PC-3 (cell line): ENCODE data around the gene PIM3. TPM values are rescaled to one million over a fixed set of nuclear protein-coding genes. Genes with fewer than 3 reads are reported as not detected.

Experiments used
- ATAC-seq: fragments of 200-7000 bp; cut with Tn5 transposase; 2 replicates; pipeline ENCODE4 v1.9.1; 2020; ENCODE audit warnings: mild to moderate bottlenecking, moderate library complexity
- BruUV-seq: library from RNA; stranded (reverse); fragments of 400-500 nt; replicated peaks from 2 replicates; lab custom pipeline; 2021; lab: Mats Ljungman, UMichigan
- CTCF ChIA-PET: fragments of 300-600 bp; sonication (Branson Sonifier 250); formaldehyde crosslinking; loops from one replicate; lab custom pipeline; 2022; ENCODE audit warnings: antibody characterized with exemption; lab: Charles Lee
- POLR2A ChIA-PET: fragments of 300-600 bp; sonication (Branson Sonifier 250); formaldehyde crosslinking; loops from one replicate; lab custom pipeline; 2022; ENCODE audit warnings: antibody characterized with exemption; ENCODE audit not compliant: unreplicated experiment; lab: Charles Lee
- DNase-seq: peaks from one replicate; pipeline ENCODE4 v3.0.0-alpha.2; 2015
- H2AFZ ChIP-seq: fragments of 300-600 bp; sonication (generic); 2 replicates; pipeline ENCODE4 v1.6.0; 2016; ENCODE audit warnings: antibody characterized with exemption, low read length
- H3F3A ChIP-seq: fragments of 300-600 bp; sonication (generic); one replicate; pipeline ENCODE4 v1.6.0; 2017; ENCODE audit warnings: antibody characterized with exemption, low read length, control low read depth, mild to moderate bottlenecking; ENCODE audit not compliant: unreplicated experiment
- H3K27ac ChIP-seq: fragments of 300-600 bp; sonication (generic); 2 replicates; pipeline ENCODE4 v1.5.1; 2016; ENCODE audit warnings: mild to moderate bottlenecking, low read length
- H3K27me3 ChIP-seq: fragments of 300-600 bp; sonication (generic); 2 replicates; pipeline ENCODE4 v1.6.1; 2016; ENCODE audit warnings: low read length, mixed read lengths
- H3K36me3 ChIP-seq: fragments of 300-600 bp; sonication (generic); 2 replicates; pipeline ENCODE4 v1.6.1; 2016; ENCODE audit warnings: low read depth, mixed run types, low read length, mixed read lengths
- H3K4me1 ChIP-seq: fragments of 300-600 bp; sonication (generic); 2 replicates; pipeline ENCODE4 v1.5.1; 2016; ENCODE audit warnings: low read length; ENCODE audit not compliant: insufficient read depth
- H3K4me2 ChIP-seq: fragments of 300-600 bp; sonication (generic); 2 replicates; pipeline ENCODE4 v1.6.0; 2016; ENCODE audit warnings: low read length
- H3K4me3 ChIP-seq: fragments of 300-600 bp; sonication (generic); 2 replicates; pipeline ENCODE4 v1.5.1; 2016; ENCODE audit warnings: mild to moderate bottlenecking, low read length, mixed read lengths
- H3K79me2 ChIP-seq: fragments of 300-600 bp; sonication (generic); 2 replicates; pipeline ENCODE4 v1.6.1; 2017; ENCODE audit warnings: low read length, mixed read lengths
- H3K9ac ChIP-seq: fragments of 300-600 bp; sonication (generic); 2 replicates; pipeline ENCODE4 v1.6.0; 2016; ENCODE audit warnings: mild to moderate bottlenecking, low read length
- H3K9me2 ChIP-seq: fragments of 300-600 bp; sonication (generic); replicated peaks from 2 replicates; pipeline ENCODE4 v1.6.1; 2016; ENCODE audit warnings: mixed run types, low read length, mixed read lengths
- H3K9me3 ChIP-seq: fragments of 300-600 bp; sonication (generic); 2 replicates; pipeline ENCODE4 v1.6.1; 2016; ENCODE audit warnings: low read length, mixed read lengths
- H4K20me1 ChIP-seq: fragments of 300-600 bp; sonication (generic); 2 replicates; pipeline ENCODE4 v1.6.1; 2016; ENCODE audit warnings: low read length, mixed read lengths
- CTCF ChIP-seq: fragments of 300-600 bp; sonication (generic); conservative IDR thresholded peaks from 2 replicates; pipeline ENCODE4 v1.5.1; 2017; ENCODE audit warnings: antibody characterized with exemption, low read depth, mild to moderate bottlenecking, low read length
- EZH2 ChIP-seq: fragments of 300-600 bp; sonication (generic); IDR thresholded peaks from one replicate; pipeline ENCODE4 v1.6.1; 2017; ENCODE audit warnings: antibody characterized with exemption, mild to moderate bottlenecking, low read length; ENCODE audit not compliant: unreplicated experiment
- EZH2phosphoT487 ChIP-seq: fragments of 300-600 bp; sonication (generic); IDR thresholded peaks from 2 replicates; pipeline ENCODE4 v1.6.1; 2018; ENCODE audit warnings: mild to moderate bottlenecking, antibody characterized with exemption, low read length, borderline replicate concordance
- intact Hi-C: fragments of 100-400 bp; cut with micrococcal nuclease; formaldehyde crosslinking; loops from 2 replicates; pipeline ENCODE4 v1.9.0; 2023
- total RNA-seq: library from RNA; depleted of rRNA; stranded (reverse); fragments of >200 nt; gene quantifications from 2 replicates; pipeline ENCODE4 v1.2.3, GENCODE V29; 2014

The PIM3 gene
- total RNA-seq, 1 experiment from 2014 or later: 61.7 TPM

- no peak for ATAC-seq
- H3K4me3 ChIP-seq: no peak overlapping the region
- POLR2A ChIA-PET: no interaction called here
- no peaks in the 10 kb centered on the region for H3F3A ChIP-seq
- no peak overlapping the region for H3K27ac ChIP-seq
- no peaks in the 10 kb centered on the region for H3K27me3 ChIP-seq
- TF ChIP-seq CTCF (no peak), EZH2 (no peak), EZH2phosphoT487 (no peak)
- H3K9me3 ChIP-seq: no peaks in the 10 kb centered on the region
- intact Hi-C loops: no loop called here
- H3K79me2 ChIP-seq: no peaks in the 10 kb centered on the region
- no peak overlapping the region for H2AFZ ChIP-seq
- CTCF ChIA-PET: no interaction called here
- no peaks in the 10 kb centered on the region for H3K36me3 ChIP-seq
- H3K9me2 ChIP-seq: no peaks in the 10 kb centered on the region
- H3K4me2 ChIP-seq: no peak overlapping the region
- no peak for DNase-seq
- H3K4me1 ChIP-seq: peaks cover 18% of the 10 kb centered on the region
- BruUV-seq: no TSS peak
- H4K20me1 ChIP-seq: no peaks in the 10 kb centered on the region
- no peak overlapping the region for H3K9ac ChIP-seq
These were observed 25.0 kb upstream of the PIM3 start for GRCh38 chr22:49935561-49935960.

GRCh38 chr22:49936018-49936972, 24.3 kb upstream of the PIM3 start:
- H3K79me2 ChIP-seq: no peaks in the 10 kb centered on the region
- no peak overlapping the region for H3K27ac ChIP-seq
- H3K9ac ChIP-seq: no peak overlapping the region
- no peaks in the 10 kb centered on the region for H3K9me2 ChIP-seq
- BruUV-seq: no TSS peak
- no peak for TF ChIP-seq CTCF
- no peak for TF ChIP-seq EZH2
- peak; percentile 94 for TF ChIP-seq EZH2phosphoT487
- H3F3A ChIP-seq: no peaks in the 10 kb centered on the region
- no peaks in the 10 kb centered on the region for H4K20me1 ChIP-seq
- no peaks in the 10 kb centered on the region for H3K9me3 ChIP-seq
- H3K4me1 ChIP-seq: peaks cover 14% of the 10 kb centered on the region
- ChIA-PET CTCF (no interaction called here), POLR2A (no interaction called here)
- DNase-seq (peak; percentile 57), ATAC-seq (peak; percentile 60)
- H3K27me3 ChIP-seq: no peaks in the 10 kb centered on the region
- intact Hi-C loops: loop anchor here (1.0 kb wide), 1 partner anchor 23 kb away; no protein-coding TSS in a partner anchor
- H3K4me2 ChIP-seq: peak overlapping the region; percentile 66
- no peaks in the 10 kb centered on the region for H3K36me3 ChIP-seq
- H2AFZ ChIP-seq: 0 out of 2 replicates have a peak overlapping the region, but pooled peaks have one; percentile 42
- peak overlapping the region; percentile 53 for H3K4me3 ChIP-seq
